DND-41 (cell line): ENCODE results near the gene GID8.

ENCODE experiments used
- ATAC-seq: fragments of 200-7000 bp; cut with Tn5 transposase; 3 replicates; pipeline ENCODE4 v1.9.1; 2021; ENCODE audit warnings: low read depth; ENCODE audit not compliant: insufficient read depth
- DNase-seq: peaks from one replicate; pipeline ENCODE4 v3.0.0-alpha.2; 2020
- H2AFZ ChIP-seq: 2 replicates; pipeline ENCODE4 v1.6.0; 2012; ENCODE audit warnings: low read depth, low read length
- H3K27ac ChIP-seq: 2 replicates; pipeline ENCODE4 v1.5.1; 2012; ENCODE audit warnings: low read length, inconsistent platforms
- H3K27me3 ChIP-seq: fragments of 200-600 bp; sonication (generic); 2 replicates; pipeline ENCODE4 v1.6.0; 2012; ENCODE audit warnings: low read length, mild to moderate bottlenecking, inconsistent platforms; ENCODE audit not compliant: insufficient read depth, poor library complexity
- H3K36me3 ChIP-seq: 2 replicates; pipeline ENCODE4 v1.5.1; 2012; ENCODE audit warnings: low read length, inconsistent platforms; ENCODE audit not compliant: insufficient read depth
- H3K4me1 ChIP-seq: 2 replicates; pipeline ENCODE4 v1.5.1; 2012; ENCODE audit warnings: mild to moderate bottlenecking, low read length; ENCODE audit not compliant: insufficient read depth
- H3K4me2 ChIP-seq: 2 replicates; pipeline ENCODE4 v1.6.0; 2012; ENCODE audit warnings: mild to moderate bottlenecking, moderate library complexity, low read length, inconsistent platforms; ENCODE audit not compliant: insufficient read depth
- H3K4me3 ChIP-seq, 2 experiments: fragments of 200-600 bp in 1 of 2; shearing (Covaris generic) in 1 of 2; 2 replicates each; pipeline ENCODE4 v1.5.1; 2012 to 2016; ENCODE audit warnings: inconsistent platforms in 2 of 2, low read length in 2 of 2, mild to moderate bottlenecking in 2 of 2, low read depth in 1 of 2, moderate library complexity in 1 of 2
- H3K79me2 ChIP-seq: 2 replicates; pipeline ENCODE4 v1.6.0; 2012; ENCODE audit warnings: low read length, inconsistent platforms; ENCODE audit not compliant: insufficient read depth
- H3K9ac ChIP-seq: 2 replicates; pipeline ENCODE4 v1.6.0; 2012; ENCODE audit warnings: low read depth, mild to moderate bottlenecking, inconsistent platforms, low read length, moderate library complexity
- H3K9me3 ChIP-seq: 2 replicates; pipeline ENCODE4 v1.5.1; 2012; ENCODE audit warnings: low read length, moderate library complexity, mild to moderate bottlenecking, inconsistent platforms; ENCODE audit not compliant: insufficient read depth, severe bottlenecking
- H4K20me1 ChIP-seq: 2 replicates; pipeline ENCODE4 v1.6.0; 2012; ENCODE audit warnings: low read length; ENCODE audit not compliant: insufficient read depth
- EZH2 ChIP-seq: IDR thresholded peaks from 3 replicates; pipeline ENCODE4 v1.6.1; 2012; ENCODE audit warnings: borderline replicate concordance, low read depth, mild to moderate bottlenecking, moderate library complexity, low read length, inconsistent platforms; ENCODE audit not compliant: severe bottlenecking
- TF ChIP-seq, protein P1 (sequence below): IDR thresholded peaks from 2 replicates; pipeline ENCODE4 v1.5.1; 2012; ENCODE audit warnings: borderline replicate concordance, low read length, moderate library complexity, mild to moderate bottlenecking; ENCODE audit not compliant: poor library complexity, severe bottlenecking; ENCODE audit errors: extremely low read depth

GID8 gene

DNA sequence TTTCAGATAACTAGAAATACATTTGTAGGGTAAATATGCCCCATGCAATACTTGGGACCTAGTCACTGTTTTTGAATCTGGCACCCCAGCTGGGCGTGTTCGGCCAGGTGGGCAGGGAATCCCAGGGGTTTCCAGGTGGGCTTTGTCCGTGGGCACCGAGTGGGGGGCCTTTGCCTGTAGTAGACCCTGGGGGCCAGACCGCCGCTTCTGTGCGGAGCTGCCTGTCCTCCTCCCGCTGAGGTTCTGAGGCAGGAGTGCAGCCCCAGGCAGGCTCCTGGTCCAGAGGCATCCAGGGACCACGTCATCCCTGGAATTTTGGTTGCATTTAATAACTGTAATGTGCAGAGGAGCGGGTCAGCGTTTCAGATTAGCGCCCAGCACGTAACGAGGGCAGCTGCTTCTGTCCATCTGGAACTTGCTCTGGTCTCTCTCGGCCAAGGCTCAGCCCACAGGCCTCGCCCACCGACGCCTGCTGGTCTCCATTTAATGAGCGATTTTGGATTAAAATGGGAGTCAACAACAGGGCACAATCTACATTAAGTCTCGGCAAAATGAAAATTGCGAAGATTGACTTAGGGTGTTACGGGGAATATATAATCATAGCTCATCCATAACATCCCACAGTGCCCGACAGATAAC lies 56.0 kb downstream of the GID8 start:
- Histone ChIP-seq H3K36me3 (no peaks in the 10 kb centered on the region), H3K4me2 (no peak overlapping the region), H3K79me2 (no peaks in the 10 kb centered on the region), H2AFZ (no peak overlapping the region), H3K9me3 (no peaks in the 10 kb centered on the region), H3K4me3 (no peak overlapping the region), H3K27me3 (no peaks in the 10 kb centered on the region), H3K4me1 (0 out of 2 replicates have a peak, but pooled peaks cover 3% of the 10 kb centered on the region), H3K9ac (no peak overlapping the region), H4K20me1 (0 out of 2 replicates have a peak, but pooled peaks cover 3% of the 10 kb centered on the region), H3K27ac (no peak overlapping the region)
- DNase-seq (no peak), ATAC-seq (no peak)
- TF ChIP-seq, protein P1, sequence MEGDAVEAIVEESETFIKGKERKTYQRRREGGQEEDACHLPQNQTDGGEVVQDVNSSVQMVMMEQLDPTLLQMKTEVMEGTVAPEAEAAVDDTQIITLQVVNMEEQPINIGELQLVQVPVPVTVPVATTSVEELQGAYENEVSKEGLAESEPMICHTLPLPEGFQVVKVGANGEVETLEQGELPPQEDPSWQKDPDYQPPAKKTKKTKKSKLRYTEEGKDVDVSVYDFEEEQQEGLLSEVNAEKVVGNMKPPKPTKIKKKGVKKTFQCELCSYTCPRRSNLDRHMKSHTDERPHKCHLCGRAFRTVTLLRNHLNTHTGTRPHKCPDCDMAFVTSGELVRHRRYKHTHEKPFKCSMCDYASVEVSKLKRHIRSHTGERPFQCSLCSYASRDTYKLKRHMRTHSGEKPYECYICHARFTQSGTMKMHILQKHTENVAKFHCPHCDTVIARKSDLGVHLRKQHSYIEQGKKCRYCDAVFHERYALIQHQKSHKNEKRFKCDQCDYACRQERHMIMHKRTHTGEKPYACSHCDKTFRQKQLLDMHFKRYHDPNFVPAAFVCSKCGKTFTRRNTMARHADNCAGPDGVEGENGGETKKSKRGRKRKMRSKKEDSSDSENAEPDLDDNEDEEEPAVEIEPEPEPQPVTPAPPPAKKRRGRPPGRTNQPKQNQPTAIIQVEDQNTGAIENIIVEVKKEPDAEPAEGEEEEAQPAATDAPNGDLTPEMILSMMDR, result no peak
- no peak for TF ChIP-seq EZH2

DNA sequence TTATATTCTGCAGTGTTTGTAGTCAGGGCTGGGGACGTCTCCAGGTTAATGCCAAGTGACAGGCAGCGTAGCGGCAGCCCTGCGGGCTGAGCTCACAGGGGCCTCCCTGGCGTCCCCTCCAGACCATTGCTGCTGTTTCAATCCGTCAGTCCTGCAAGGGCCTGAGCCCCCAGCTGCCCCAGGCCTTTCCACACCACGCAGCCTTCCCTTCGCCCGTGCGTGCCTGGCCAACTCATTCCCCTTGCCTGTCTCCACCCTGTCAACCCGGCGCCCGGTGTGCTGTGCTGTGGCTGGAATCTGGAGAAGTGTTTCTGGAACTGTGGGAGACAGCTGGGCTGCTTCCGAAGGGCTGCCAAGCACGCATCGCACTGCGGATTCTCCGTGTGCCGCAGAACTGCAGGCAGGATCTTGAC lies 56.9 kb downstream of the GID8 start:
- no peak overlapping the region for H3K9ac ChIP-seq
- no peaks in the 10 kb centered on the region for H3K4me1 ChIP-seq
- no peak for TF ChIP-seq EZH2
- TF ChIP-seq, protein P1, result no peak
- H3K9me3 ChIP-seq, result no peaks in the 10 kb centered on the region
- H3K27ac ChIP-seq, result no peak overlapping the region
- no peaks in the 10 kb centered on the region for H3K27me3 ChIP-seq
- H2AFZ ChIP-seq, result no peak overlapping the region
- no peak for ATAC-seq
- H3K4me3 ChIP-seq, result no peak overlapping the region
- no peaks in the 10 kb centered on the region for H3K79me2 ChIP-seq
- no peak for DNase-seq
- no peaks in the 10 kb centered on the region for H3K36me3 ChIP-seq
- H3K4me2 ChIP-seq, result no peak overlapping the region
- H4K20me1 ChIP-seq, result 0 out of 2 replicates have a peak, but pooled peaks cover 4% of the 10 kb centered on the region

DNA sequence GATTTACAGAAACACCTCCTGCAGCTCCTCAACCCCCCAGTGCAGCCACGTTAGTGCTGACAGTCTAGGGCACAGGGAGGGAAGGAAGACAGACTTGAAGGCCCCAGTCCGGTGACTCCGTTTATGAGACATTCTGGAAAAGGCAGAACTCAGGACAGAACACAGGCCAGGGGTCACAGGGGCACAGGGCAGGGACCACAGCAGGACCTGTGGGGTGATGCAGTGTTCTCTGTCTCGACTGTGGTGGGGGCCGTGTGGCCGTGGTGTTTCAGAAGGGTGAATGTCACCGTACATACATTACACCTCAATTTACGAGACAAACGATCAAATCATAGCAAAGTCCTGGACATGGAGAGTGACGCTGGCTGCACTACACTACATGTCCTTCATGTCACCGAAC lies 57.5 kb downstream of the GID8 start:
- H3K9ac ChIP-seq, result no peak overlapping the region
- no peak overlapping the region for H3K27ac ChIP-seq
- H3K4me2 ChIP-seq, result no peak overlapping the region
- H2AFZ ChIP-seq, result no peak overlapping the region
- no peaks in the 10 kb centered on the region for H3K9me3 ChIP-seq
- no peaks in the 10 kb centered on the region for H3K4me1 ChIP-seq
- H3K36me3 ChIP-seq, result 0 out of 2 replicates have a peak, but pooled peaks cover 3% of the 10 kb centered on the region
- DNase-seq (no peak), ATAC-seq (no peak)
- 0 out of 2 replicates have a peak, but pooled peaks cover 4% of the 10 kb centered on the region for H4K20me1 ChIP-seq
- H3K27me3 ChIP-seq, result no peaks in the 10 kb centered on the region
- no peak overlapping the region for H3K4me3 ChIP-seq
- no peak for TF ChIP-seq EZH2
- H3K79me2 ChIP-seq, result no peaks in the 10 kb centered on the region

DNA sequence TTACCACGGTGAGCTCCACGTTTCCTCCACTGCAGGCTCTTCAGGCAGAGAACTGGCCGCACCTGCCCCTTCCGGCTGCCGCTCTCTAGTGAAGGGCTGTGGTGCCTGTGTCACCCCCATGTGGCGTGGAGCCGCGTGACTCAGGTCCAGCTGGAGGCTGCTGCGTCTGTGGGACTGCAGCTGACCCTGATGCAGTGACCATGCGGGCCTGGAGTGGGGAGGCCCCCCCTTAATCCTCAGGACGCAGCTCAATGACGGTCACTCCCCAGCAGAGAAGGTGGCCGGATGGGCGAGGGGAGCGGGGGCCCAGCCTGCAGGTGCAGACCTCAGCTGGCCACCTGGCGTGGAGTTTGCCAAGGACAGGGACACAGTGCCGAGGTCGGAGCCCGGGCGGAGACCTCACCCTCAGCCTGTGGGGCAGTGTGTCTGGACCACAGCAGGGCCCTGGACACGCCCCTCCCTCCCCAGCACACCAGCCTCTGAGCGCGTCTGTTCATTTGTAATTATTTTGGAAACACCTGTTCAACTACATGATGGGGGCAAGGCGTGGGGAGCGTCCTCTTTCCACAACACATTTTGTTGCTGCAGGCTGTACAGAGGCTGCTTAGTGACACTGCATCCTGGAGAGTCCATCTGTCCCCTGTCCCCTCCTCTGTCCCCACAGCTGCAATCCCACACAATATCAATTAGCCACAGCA lies 58.1 kb downstream of the GID8 start:
- Histone ChIP-seq H2AFZ (no peak overlapping the region), H3K4me1 (no peaks in the 10 kb centered on the region), H3K9ac (no peak overlapping the region), H3K27ac (no peak overlapping the region), H3K79me2 (no peaks in the 10 kb centered on the region), H3K9me3 (no peaks in the 10 kb centered on the region), H3K4me3 (no peak overlapping the region), H3K4me2 (no peak overlapping the region), H3K27me3 (no peaks in the 10 kb centered on the region), H4K20me1 (0 out of 2 replicates have a peak, but pooled peaks cover 4% of the 10 kb centered on the region), H3K36me3 (0 out of 2 replicates have a peak, but pooled peaks cover 3% of the 10 kb centered on the region)
- no peak for TF ChIP-seq EZH2
- TF ChIP-seq, protein P1, result no peak
- ATAC-seq, result no peak
- no peak for DNase-seq
